HUES48 (cell line): Measurements from ENCODE around the gene SELENOI.
A peak's percentile ranks its signal among the peaks of the same experiment; 100 is the strongest.
"Not testable (repeated sequence)": the region's sequence is repeated elsewhere in the genome, so short reads cannot be mapped to it uniquely, and the experiment has no call there.

Source experiments
- H3K27ac ChIP-seq: one replicate; pipeline ENCODE4 v1.7.0; 2013; ENCODE audit warnings: low read depth, low read length, inconsistent platforms
- H3K27me3 ChIP-seq: 2 replicates; pipeline ENCODE4 v1.6.1; 2013; ENCODE audit warnings: mild to moderate bottlenecking, low read length; ENCODE audit not compliant: control insufficient read depth, insufficient read depth
- H3K36me3 ChIP-seq: 2 replicates; pipeline ENCODE4 v1.6.1; 2013; ENCODE audit warnings: low read length; ENCODE audit not compliant: control insufficient read depth, insufficient read depth
- H3K4me1 ChIP-seq: 2 replicates; pipeline ENCODE4 v1.6.1; 2013; ENCODE audit warnings: mild to moderate bottlenecking, low read length; ENCODE audit not compliant: control insufficient read depth, insufficient read depth
- H3K4me3 ChIP-seq: 2 replicates; pipeline ENCODE4 v1.5.1; 2013; ENCODE audit warnings: mild to moderate bottlenecking, low read depth, low read length
- H3K9ac ChIP-seq: 2 replicates; pipeline ENCODE4 v1.6.1; 2013; ENCODE audit warnings: mild to moderate bottlenecking, low read depth, low read length, moderate library complexity
- H3K9me3 ChIP-seq: 2 replicates; pipeline ENCODE4 v1.6.1; 2013; ENCODE audit warnings: low read length; ENCODE audit not compliant: control insufficient read depth, insufficient read depth

Gene SELENOI

GRCh38 chr2:26312471-26312870, 33.5 kb upstream of the SELENOI start:
- Histone ChIP-seq H3K9ac (no peak overlapping the region), H3K36me3 (no peaks in the 10 kb centered on the region), H3K4me1 (no peaks in the 10 kb centered on the region), H3K27ac (no peak overlapping the region), H3K27me3 (no peaks in the 10 kb centered on the region), H3K4me3 (no peak overlapping the region), H3K9me3 (no peaks in the 10 kb centered on the region)

- peaks cover 2% of the 10 kb centered on the region; the same call in 1 of the 2 replicates for H3K4me1 ChIP-seq
- H3K27ac ChIP-seq: no peak overlapping the region
Measured at GRCh38 chr2:26313446-26313845, 32.5 kb upstream of the SELENOI start.

GRCh38 chr2:26314243-26314642, 31.7 kb upstream of the SELENOI start:
- no peak overlapping the region for H3K9ac ChIP-seq
- peaks cover 6% of the 10 kb centered on the region for H3K4me1 ChIP-seq
- no peaks in the 10 kb centered on the region for H3K36me3 ChIP-seq
- no peak overlapping the region for H3K27ac ChIP-seq
- H3K9me3 ChIP-seq: no peaks in the 10 kb centered on the region
- H3K27me3 ChIP-seq: no peaks in the 10 kb centered on the region
- no peak overlapping the region for H3K4me3 ChIP-seq

More at GRCh38 chr2:26313446-26313845, 32.5 kb upstream of the SELENOI start:
- Histone ChIP-seq H3K4me3 (no peak overlapping the region), H3K36me3 (no peaks in the 10 kb centered on the region), H3K9me3 (no peaks in the 10 kb centered on the region), H3K27me3 (no peaks in the 10 kb centered on the region), H3K9ac (no peak overlapping the region)

- Histone ChIP-seq H3K4me1 (peaks cover 6% of the 10 kb centered on the region), H3K27ac (no peak overlapping the region), H3K4me3 (no peak overlapping the region), H3K27me3 (no peaks in the 10 kb centered on the region), H3K36me3 (no peaks in the 10 kb centered on the region), H3K9me3 (no peaks in the 10 kb centered on the region), H3K9ac (no peak overlapping the region)
Measured at GRCh38 chr2:26316041-26316440, 29.9 kb upstream of the SELENOI start.

- peaks cover 6% of the 10 kb centered on the region for H3K4me1 ChIP-seq
- H3K9me3 ChIP-seq: no peaks in the 10 kb centered on the region
- H3K36me3 ChIP-seq: no peaks in the 10 kb centered on the region
- H3K9ac ChIP-seq: no peak overlapping the region
- H3K27ac ChIP-seq: no peak overlapping the region
- no peaks in the 10 kb centered on the region for H3K27me3 ChIP-seq
- H3K4me3 ChIP-seq: no peak overlapping the region
Measured at GRCh38 chr2:26316845-26317244, 29.1 kb upstream of the SELENOI start.

DNA sequence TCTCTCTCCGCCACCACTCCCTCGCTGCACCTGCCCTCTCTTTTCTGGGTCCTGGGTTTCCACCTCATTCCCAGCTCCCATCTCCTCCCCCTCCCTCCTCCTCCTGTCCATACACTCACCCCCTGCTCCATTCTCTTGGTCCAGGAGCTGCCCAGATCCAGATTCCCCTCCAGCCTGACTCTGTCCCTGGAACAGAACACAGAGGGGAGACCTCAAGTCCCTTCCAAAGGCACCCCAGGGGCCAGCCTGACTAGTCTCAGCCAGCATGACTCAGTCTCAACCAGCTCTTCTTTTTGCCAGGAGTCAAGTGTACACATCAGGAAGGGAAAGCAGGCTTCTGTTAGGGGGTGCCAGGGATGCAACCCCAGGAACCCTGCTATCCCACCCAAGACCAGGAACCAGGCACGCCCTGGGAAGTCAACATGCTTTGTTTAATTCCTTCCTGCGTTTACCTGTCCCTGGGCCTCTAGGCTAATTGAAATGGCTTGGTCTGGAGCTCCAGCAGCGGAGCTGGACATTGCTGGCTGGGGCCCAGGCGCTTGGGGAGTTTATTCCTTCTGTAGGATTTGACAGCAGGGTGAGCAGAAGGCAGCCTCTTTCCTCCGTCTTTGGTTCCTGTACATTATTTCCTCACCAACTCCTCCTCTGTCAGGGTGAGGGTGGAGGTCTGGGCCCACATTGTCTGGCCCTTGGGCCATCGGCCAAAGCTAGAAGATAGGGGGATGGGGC, 28.4 kb upstream of the SELENOI start:
- no peaks in the 10 kb centered on the region for H3K27me3 ChIP-seq
- H3K4me3 ChIP-seq: no peak overlapping the region
- H3K36me3 ChIP-seq: no peaks in the 10 kb centered on the region
- no peak overlapping the region for H3K9ac ChIP-seq
- H3K4me1 ChIP-seq: peaks cover 6% of the 10 kb centered on the region
- no peak overlapping the region for H3K27ac ChIP-seq
- no peaks in the 10 kb centered on the region for H3K9me3 ChIP-seq

DNA sequence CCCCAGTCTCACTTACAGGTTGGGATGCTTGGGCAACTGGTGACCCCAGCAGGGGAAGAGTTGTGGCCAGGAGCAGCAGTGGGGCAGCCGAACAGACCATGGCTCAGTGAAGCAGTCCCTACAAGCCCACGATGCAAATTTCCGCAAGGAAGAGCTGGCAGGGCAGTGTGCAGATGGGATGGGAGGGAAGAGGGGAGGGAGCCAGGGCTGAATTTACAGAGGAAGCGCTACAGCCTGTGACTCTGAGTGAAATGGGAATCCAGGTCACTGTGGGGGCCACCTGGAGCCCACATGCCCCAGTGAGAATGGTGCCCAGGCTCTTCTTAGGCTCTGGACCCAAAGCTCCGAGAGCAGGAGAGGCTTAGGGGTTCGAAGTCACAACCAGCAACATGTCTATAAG, 27.0 kb upstream of the SELENOI start:
- no peaks in the 10 kb centered on the region for H3K9me3 ChIP-seq
- peak overlapping the region; percentile 40; the same call in 1 of the 2 replicates for H3K4me3 ChIP-seq
- H3K36me3 ChIP-seq: no peaks in the 10 kb centered on the region
- H3K9ac ChIP-seq: no peak overlapping the region
- H3K27ac ChIP-seq: no peak overlapping the region
- peaks cover 6% of the 10 kb centered on the region for H3K4me1 ChIP-seq
- H3K27me3 ChIP-seq: no peaks in the 10 kb centered on the region

DNA sequence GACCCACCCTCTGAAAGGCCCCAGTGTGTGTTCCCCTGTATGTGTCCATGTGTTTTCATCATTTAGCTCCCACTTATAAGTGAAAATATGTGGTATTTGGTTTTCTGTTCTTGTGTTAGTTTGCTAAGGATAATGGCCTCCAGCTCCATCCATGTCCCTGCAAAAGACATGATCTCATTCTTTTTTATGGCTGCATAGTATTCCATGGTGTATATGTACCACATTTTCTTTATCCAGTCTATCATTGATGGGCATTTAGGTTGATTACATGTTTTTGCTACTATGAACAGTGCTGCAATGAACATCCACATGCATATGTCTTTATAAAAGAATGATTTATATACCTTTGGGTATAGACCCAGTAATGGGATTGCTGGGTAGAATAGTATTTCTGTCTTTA, 21.5 kb upstream of the SELENOI start:
- H3K27me3 ChIP-seq, H3K9ac ChIP-seq: not testable (repeated sequence)

GRCh38 chr2:26324903-26325302, 21.0 kb upstream of the SELENOI start:
- Histone ChIP-seq H3K36me3 (no peaks in the 10 kb centered on the region), H3K4me3 (no peak overlapping the region), H3K9ac (no peak overlapping the region), H3K4me1 (no peaks in the 10 kb centered on the region), H3K9me3 (no peaks in the 10 kb centered on the region), H3K27ac (no peak overlapping the region), H3K27me3 (no peaks in the 10 kb centered on the region)

More for the DNA sequence above, 21.5 kb upstream of the SELENOI start:
- H3K9me3 ChIP-seq, H3K27ac ChIP-seq, H3K4me1 ChIP-seq, H3K36me3 ChIP-seq, H3K4me3 ChIP-seq: not testable (repeated sequence)

DNA sequence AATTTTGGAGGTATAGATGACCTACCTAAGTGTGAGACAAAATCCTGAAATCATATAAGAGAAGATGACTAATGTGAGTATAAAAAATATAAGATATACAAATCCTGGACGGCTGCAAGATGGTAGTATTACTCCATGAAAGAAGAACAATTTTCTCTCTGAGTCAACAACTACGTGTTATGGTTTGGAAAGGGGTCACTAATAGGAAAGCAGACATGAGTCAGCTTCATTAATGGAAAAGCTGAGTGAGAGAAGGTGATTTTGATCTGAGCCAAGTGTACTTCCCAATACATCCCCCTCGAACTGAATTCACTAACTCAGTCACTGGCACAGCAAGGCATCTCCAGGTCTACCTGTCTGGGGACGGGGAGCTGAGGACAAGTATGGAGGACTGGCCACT, 20.1 kb upstream of the SELENOI start:
- Histone ChIP-seq H3K4me3 (no peak overlapping the region), H3K36me3 (no peaks in the 10 kb centered on the region), H3K27me3 (no peaks in the 10 kb centered on the region), H3K4me1 (no peaks in the 10 kb centered on the region), H3K27ac (no peak overlapping the region), H3K9ac (no peak overlapping the region), H3K9me3 (no peaks in the 10 kb centered on the region)

DNA sequence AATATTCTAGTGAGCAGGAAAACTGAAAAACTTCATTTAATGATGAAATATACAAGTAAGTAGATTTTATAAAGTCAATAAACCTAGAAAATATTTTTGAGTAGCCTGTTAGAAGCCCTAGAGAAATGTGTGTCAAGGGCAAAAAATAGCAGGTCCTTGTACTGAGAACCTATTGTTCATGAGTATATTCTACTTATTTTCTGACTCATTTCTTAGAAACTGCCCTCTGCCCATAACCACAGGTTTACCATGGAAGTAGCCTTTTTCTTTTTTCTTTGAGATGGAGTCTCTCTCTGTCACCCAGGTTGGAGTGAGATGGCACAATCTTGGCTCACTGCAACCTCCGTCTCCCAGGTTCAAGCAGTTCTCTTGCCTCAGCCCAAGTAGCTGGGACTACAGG, 19.4 kb upstream of the SELENOI start:
- no peak overlapping the region for H3K4me3 ChIP-seq
- no peaks in the 10 kb centered on the region for H3K36me3 ChIP-seq
- no peaks in the 10 kb centered on the region for H3K4me1 ChIP-seq
- no peak overlapping the region for H3K27ac ChIP-seq
- no peaks in the 10 kb centered on the region for H3K9me3 ChIP-seq
- no peak overlapping the region for H3K9ac ChIP-seq
- H3K27me3 ChIP-seq: no peaks in the 10 kb centered on the region
